Kidney (tissue), 14 donors: Measurements from ENCODE around the gene TMEM204. TPM values are rescaled to one million over a fixed set of nuclear protein-coding genes. Genes with fewer than 3 reads are reported as not detected.

Source experiments
- DNase-seq, 5 donors: peaks; one replicate each; pipeline ENCODE4 v3.0.0-alpha.2; 2013 to 2020
- FAIRE-seq: peaks from 2 replicates; lab custom pipeline; 2012; peaks lifted over from hg19 to GRCh38; lab: Jason Lieb, UNC
- H3K27ac ChIP-seq, 2 donors: one replicate each; pipeline ENCODE4 v1.7.0; 2013; ENCODE audit warnings: low read depth in 2 of 2, low read length in 2 of 2, inconsistent platforms in 1 of 2
- H3K27me3 ChIP-seq: one replicate; pipeline ENCODE4 v1.7.1; 2013; ENCODE audit warnings: low read length, inconsistent platforms; ENCODE audit not compliant: control insufficient read depth, insufficient read depth
- H3K36me3 ChIP-seq, 3 donors: one replicate each; pipeline versions ENCODE4 v1.7.0 to v1.7.1; 2013; ENCODE audit warnings: low read length in 3 of 3, control low read depth in 1 of 3, inconsistent platforms in 1 of 3; ENCODE audit not compliant: insufficient read depth in 3 of 3, control insufficient read depth in 2 of 3
- H3K4me1 ChIP-seq, 3 donors: one replicate each; pipeline versions ENCODE4 v1.7.0 to v1.7.1; 2013; ENCODE audit warnings: low read length in 3 of 3, inconsistent platforms in 1 of 3, low read depth in 1 of 3; ENCODE audit not compliant: control insufficient read depth in 2 of 3, insufficient read depth in 2 of 3
- H3K4me3 ChIP-seq, 3 donors: one replicate each; pipeline versions ENCODE4 v1.7.0 to v1.8.1; 2013; ENCODE audit warnings: low read length in 3 of 3, control low read depth in 1 of 3, inconsistent platforms in 1 of 3
- H3K9ac ChIP-seq, 3 donors: one replicate each; pipeline versions ENCODE4 v1.7.0 to v1.7.1; 2013; ENCODE audit warnings: low read length in 3 of 3, control low read depth in 1 of 3, inconsistent platforms in 1 of 3
- H3K9me3 ChIP-seq, 3 donors: one replicate each; pipeline versions ENCODE4 v1.7.0 to v1.7.1; 2013; ENCODE audit warnings: low read length in 3 of 3, control low read depth in 1 of 3, inconsistent platforms in 1 of 3; ENCODE audit not compliant: control insufficient read depth in 2 of 3, insufficient read depth in 1 of 3
- intact Hi-C: fragments of 100-400 bp; cut with DNase I; formaldehyde crosslinking; loops from one replicate; pipeline ENCODE4 v1.11.1; 2022
- polyA plus RNA-seq: library from polyadenylated mRNA; stranded (reverse); fragments of 350-450 nt; fragmentation: Illumina TruSeq; extraction: RNeasy Lipid Tissue Mini Kit (QIAGEN cat#74804); gene quantifications from one replicate; pipeline ENCODE4 v1.2.3, GENCODE V29; 2014; ENCODE audit warnings: low read depth, low replicate concordance; ENCODE audit not compliant: insufficient read depth
- total RNA-seq: library from RNA; stranded (reverse); fragmentation: NEBNext Ultra II Directional; extraction: Animal tissue kit (Norgen Biotek cat#: 25700); gene quantifications from one replicate; pipeline ENCODE4 v1.2.1, GENCODE V29; 2021
- TF ChIP-seq, protein P1 (sequence below): IDR thresholded peaks from 3 replicates; pipeline ENCODE4 v1.5.1; 2012; ENCODE audit warnings: mild to moderate bottlenecking, moderate library complexity, borderline replicate concordance; ENCODE audit not compliant: insufficient read depth; ENCODE audit errors: extremely low read depth
- donor health status: control.
- donor health status: control.
- donor health status: control.
- donor health status: control.
- donor health status: control.
- donor health status: DM: yes; HTN: yes; CAD: no.
- donor health status: Normal renal cell carcinoma (clear cell type).

Gene TMEM204
- total and polyA plus RNA-seq, 2 donors from 2014 or later = 40.9 to 49.5 TPM

DNA sequence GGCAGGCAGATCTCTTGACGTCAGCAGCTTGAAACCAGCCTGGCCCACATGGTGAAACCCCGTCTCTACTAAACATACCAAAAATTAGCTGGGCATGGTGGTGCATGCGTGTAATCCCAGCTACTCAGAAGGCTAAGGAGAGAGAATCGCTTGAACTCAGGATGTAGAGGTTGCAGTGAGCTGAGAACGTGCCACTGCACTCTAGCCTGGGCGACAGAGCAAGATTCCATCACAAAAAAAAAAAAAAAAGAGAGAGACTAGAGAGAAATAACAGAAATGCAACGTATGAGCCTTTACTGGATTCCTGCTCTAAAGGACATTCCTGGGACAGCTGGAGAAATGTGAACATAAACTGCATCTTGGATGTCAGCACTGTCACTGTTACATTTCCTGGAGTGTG is 67.6 kb downstream of the TMEM204 start:
- Histone ChIP-seq H3K9ac (no peak overlapping the region), H3K27ac (no peak overlapping the region), H3K4me3 (no peak overlapping the region), H3K9me3 (no peaks in the 10 kb centered on the region), H3K36me3 (peaks cover 0 to 15% (median 10%) of the 10 kb centered on the region in 3 donors), H3K4me1 (no peaks in the 10 kb centered on the region), H3K27me3 (no peaks in the 10 kb centered on the region)
- TF ChIP-seq, protein P1, sequence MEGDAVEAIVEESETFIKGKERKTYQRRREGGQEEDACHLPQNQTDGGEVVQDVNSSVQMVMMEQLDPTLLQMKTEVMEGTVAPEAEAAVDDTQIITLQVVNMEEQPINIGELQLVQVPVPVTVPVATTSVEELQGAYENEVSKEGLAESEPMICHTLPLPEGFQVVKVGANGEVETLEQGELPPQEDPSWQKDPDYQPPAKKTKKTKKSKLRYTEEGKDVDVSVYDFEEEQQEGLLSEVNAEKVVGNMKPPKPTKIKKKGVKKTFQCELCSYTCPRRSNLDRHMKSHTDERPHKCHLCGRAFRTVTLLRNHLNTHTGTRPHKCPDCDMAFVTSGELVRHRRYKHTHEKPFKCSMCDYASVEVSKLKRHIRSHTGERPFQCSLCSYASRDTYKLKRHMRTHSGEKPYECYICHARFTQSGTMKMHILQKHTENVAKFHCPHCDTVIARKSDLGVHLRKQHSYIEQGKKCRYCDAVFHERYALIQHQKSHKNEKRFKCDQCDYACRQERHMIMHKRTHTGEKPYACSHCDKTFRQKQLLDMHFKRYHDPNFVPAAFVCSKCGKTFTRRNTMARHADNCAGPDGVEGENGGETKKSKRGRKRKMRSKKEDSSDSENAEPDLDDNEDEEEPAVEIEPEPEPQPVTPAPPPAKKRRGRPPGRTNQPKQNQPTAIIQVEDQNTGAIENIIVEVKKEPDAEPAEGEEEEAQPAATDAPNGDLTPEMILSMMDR = no peak
- DNase-seq (no peak), FAIRE-seq (no peak)
- intact Hi-C loops = no loop called here

DNA sequence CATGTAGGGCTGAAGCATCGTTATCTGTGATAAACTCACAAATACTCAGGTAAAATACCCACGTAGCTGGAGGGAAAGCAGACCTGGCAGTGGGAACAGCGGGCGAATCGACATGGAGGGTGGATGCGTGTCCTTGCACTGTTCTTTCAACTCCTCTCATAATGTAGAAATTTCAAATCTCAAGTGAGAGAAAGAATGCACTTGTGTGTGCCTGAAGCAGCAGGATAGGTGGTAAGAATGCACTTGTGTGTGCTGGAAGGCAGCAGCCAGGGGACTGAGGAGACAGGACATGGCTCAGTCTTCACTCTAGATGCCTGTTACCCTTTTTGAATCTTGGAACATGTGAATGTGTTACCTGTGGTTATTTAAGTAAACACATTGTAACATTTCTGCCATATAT is 68.0 kb downstream of the TMEM204 start:
- Histone ChIP-seq H3K27ac (no peak overlapping the region), H3K4me1 (no peaks in the 10 kb centered on the region), H3K27me3 (no peaks in the 10 kb centered on the region), H3K4me3 (no peak overlapping the region), H3K36me3 (peaks cover 0 to 18% (median 10%) of the 10 kb centered on the region in 3 donors), H3K9me3 (no peaks in the 10 kb centered on the region), H3K9ac (no peak overlapping the region)
- TF ChIP-seq, protein P1 = no peak
- DNase-seq (no peak), FAIRE-seq (no peak)
- intact Hi-C loops = no loop called here

DNA sequence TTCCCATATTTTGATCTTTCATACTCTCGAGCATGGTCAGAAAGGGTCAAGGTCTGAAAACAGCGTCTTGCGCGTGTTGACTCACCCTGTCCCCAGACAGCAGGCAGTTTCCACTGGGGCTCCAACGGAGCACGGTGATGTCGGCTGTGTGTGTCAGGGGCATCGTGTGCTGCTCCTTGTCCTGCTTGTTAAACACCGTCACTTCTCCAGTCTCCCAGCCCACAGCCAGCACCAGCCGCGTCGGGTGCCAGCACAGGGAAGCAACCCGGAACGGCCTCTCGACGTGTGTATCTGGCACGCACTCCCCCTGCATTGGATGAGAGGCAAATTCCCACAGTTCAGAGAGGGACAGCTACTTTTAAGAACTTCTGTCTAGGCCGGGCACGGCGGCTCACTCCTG is 68.8 kb downstream of the TMEM204 start:
- Histone ChIP-seq H3K9me3 (no peaks in the 10 kb centered on the region), H3K36me3 (peaks cover 4 to 23% (median 15%) of the 10 kb centered on the region in 3 donors), H3K27me3 (no peaks in the 10 kb centered on the region), H3K9ac (no peak overlapping the region), H3K27ac (no peak overlapping the region), H3K4me3 (no peak overlapping the region), H3K4me1 (no peaks in the 10 kb centered on the region)
- DNase-seq = no peak
- intact Hi-C loops = no loop called here
- no peak for FAIRE-seq
- TF ChIP-seq, protein P1 = no peak

Other genes starting within 250 kb of the TMEM204 start
- 97.1 TPM for gene UBE2I, start 224.0 kb upstream of the TMEM204 start, total RNA-seq
- gene UBE2I, start 224.0 kb upstream of the TMEM204 start, polyA plus RNA-seq = 62.2 TPM
- 8.0 TPM for gene BAIAP3, start 200.0 kb upstream of the TMEM204 start, total RNA-seq
- gene BAIAP3, start 200.0 kb upstream of the TMEM204 start, polyA plus RNA-seq = 8.2 TPM
- 44.8 TPM for gene TSR3, start 181.8 kb upstream of the TMEM204 start, total RNA-seq
- 95.4 TPM for gene TSR3, start 181.8 kb upstream of the TMEM204 start, polyA plus RNA-seq
- gene GNPTG, start 181.7 kb upstream of the TMEM204 start, total RNA-seq = 88.7 TPM
- gene GNPTG, start 181.7 kb upstream of the TMEM204 start, polyA plus RNA-seq = 138 TPM
- gene UNKL, start 119.0 kb upstream of the TMEM204 start, total RNA-seq = 26.0 TPM
- 5.5 TPM for gene UNKL, start 119.0 kb upstream of the TMEM204 start, polyA plus RNA-seq
- gene UQCC4, start 112.9 kb upstream of the TMEM204 start, total RNA-seq = 13.8 TPM
- 27.1 TPM for gene UQCC4, start 112.9 kb upstream of the TMEM204 start, polyA plus RNA-seq
- not detected for gene PERCC1, start 102.6 kb upstream of the TMEM204 start, total RNA-seq
- gene PERCC1, start 102.6 kb upstream of the TMEM204 start, polyA plus RNA-seq = not detected
- gene CCDC154, start 89.1 kb upstream of the TMEM204 start, total RNA-seq = 2.8 TPM
- gene CCDC154, start 89.1 kb upstream of the TMEM204 start, polyA plus RNA-seq = 1.8 TPM
- 92.5 TPM for gene CLCN7, start 58.6 kb upstream of the TMEM204 start, total RNA-seq
- 38.9 TPM for gene CLCN7, start 58.6 kb upstream of the TMEM204 start, polyA plus RNA-seq
- not detected for gene PTX4, start 44.7 kb upstream of the TMEM204 start, total RNA-seq
- gene PTX4, start 44.7 kb upstream of the TMEM204 start, polyA plus RNA-seq = not detected
- 37.4 TPM for gene TELO2, start 40.3 kb upstream of the TMEM204 start, total RNA-seq
- gene TELO2, start 40.3 kb upstream of the TMEM204 start, polyA plus RNA-seq = 27.7 TPM
- gene IFT140, start 78.4 kb downstream of the TMEM204 start, total RNA-seq = 38.0 TPM
- gene IFT140, start 78.4 kb downstream of the TMEM204 start, polyA plus RNA-seq = 13.5 TPM
- 20.0 TPM for gene CRAMP1, start 78.7 kb downstream of the TMEM204 start, total RNA-seq
- 2.9 TPM for gene CRAMP1, start 78.7 kb downstream of the TMEM204 start, polyA plus RNA-seq
- gene JPT2, start 144.6 kb downstream of the TMEM204 start, total RNA-seq = 89.3 TPM
- 32.8 TPM for gene JPT2, start 144.6 kb downstream of the TMEM204 start, polyA plus RNA-seq
- 67.7 TPM for gene MAPK8IP3, start 172.5 kb downstream of the TMEM204 start, total RNA-seq
- gene MAPK8IP3, start 172.5 kb downstream of the TMEM204 start, polyA plus RNA-seq = 10.6 TPM
- gene NME3, start 237.9 kb downstream of the TMEM204 start, total RNA-seq = 70.8 TPM
- gene NME3, start 237.9 kb downstream of the TMEM204 start, polyA plus RNA-seq = 123 TPM
- 23.8 TPM for gene EME2, start 239.1 kb downstream of the TMEM204 start, total RNA-seq
- gene EME2, start 239.1 kb downstream of the TMEM204 start, polyA plus RNA-seq = 5.1 TPM
- gene MRPS34, start 239.5 kb downstream of the TMEM204 start, total RNA-seq = 61.7 TPM
- 187 TPM for gene MRPS34, start 239.5 kb downstream of the TMEM204 start, polyA plus RNA-seq
- 57.7 TPM for gene SPSB3, start 248.9 kb downstream of the TMEM204 start, total RNA-seq
- 55.1 TPM for gene SPSB3, start 248.9 kb downstream of the TMEM204 start, polyA plus RNA-seq
- gene NUBP2, start 249.3 kb downstream of the TMEM204 start, total RNA-seq = 42.8 TPM
- 71.1 TPM for gene NUBP2, start 249.3 kb downstream of the TMEM204 start, polyA plus RNA-seq